GM18951 (cell line): ENCODE data around the gene LIN7A.
"Not testable (repeated sequence)": the region's sequence is repeated elsewhere in the genome, so short reads cannot be mapped to it uniquely, and the experiment has no call there.

Source experiments
- POLR2A ChIP-seq: IDR thresholded peaks from 4 replicates; pipeline ENCODE4 v1.6.1; 2011; ENCODE audit warnings: mild to moderate bottlenecking; ENCODE audit not compliant: insufficient read length, insufficient read depth; ENCODE audit errors: extremely low read depth
- in situ Hi-C: fragments of 300-500 bp; cut with MboI; formaldehyde crosslinking; loops from one replicate; pipeline ENCODE4 v1.12.0; 2022; ENCODE audit warnings: low sequenced_read_pairs, mixed read lengths, inconsistent platforms; ENCODE audit not compliant: unreplicated experiment

Gene LIN7A

GRCh38 chr12:80895240-80895639 lies 42.5 kb downstream of the LIN7A start:
- in situ Hi-C loops = no loop called here
- no peak for TF ChIP-seq POLR2A

- in situ Hi-C loops = no loop called here
- no peak for TF ChIP-seq POLR2A
Observed at GRCh38 chr12:80894179-80894578, 43.6 kb downstream of the LIN7A start.

DNA sequence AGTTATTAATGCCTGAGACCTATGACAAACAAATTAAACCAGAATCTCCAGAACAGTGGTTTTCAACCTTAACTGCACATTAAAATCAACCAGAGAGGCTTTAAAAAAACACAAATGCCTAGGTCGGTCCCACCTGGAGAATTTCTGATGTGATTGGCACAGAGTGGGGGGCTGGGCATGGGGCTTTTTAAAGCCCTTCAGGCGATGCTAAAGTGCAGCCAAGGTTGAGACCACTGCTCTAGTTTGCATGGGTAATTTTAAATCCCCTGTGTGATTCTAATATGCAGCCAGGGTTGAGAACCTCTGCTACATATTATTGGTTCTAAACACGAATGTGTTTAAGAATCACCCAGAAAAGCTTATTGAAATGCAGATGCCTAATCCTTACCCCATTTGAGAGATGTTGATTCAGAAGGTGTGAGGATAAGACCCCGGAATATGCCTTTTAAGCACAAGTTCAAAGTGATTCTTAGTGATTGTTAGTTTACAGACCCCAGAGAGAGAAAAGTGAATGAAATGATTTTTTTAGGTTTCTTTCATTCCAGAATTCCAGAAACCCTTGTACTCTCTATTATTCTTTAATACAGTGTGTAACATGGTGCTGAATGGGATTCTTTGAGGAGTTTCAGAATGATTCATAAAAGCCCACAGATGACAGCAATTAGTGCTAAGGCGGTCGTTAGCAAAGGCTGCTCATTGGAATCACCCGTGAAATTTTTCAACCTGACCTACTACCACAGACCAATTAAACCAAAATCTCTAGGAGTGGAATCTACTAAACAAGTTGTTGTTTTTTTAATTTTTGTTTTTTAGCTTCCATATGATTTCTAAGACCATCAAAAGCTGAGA lies 44.9 kb downstream of the LIN7A start:
- in situ Hi-C loops = no loop called here
- no peak for TF ChIP-seq POLR2A

- in situ Hi-C loops = no loop called here
- no peak for TF ChIP-seq POLR2A
Observed at GRCh38 chr12:80884651-80885050, 53.1 kb downstream of the LIN7A start.

DNA sequence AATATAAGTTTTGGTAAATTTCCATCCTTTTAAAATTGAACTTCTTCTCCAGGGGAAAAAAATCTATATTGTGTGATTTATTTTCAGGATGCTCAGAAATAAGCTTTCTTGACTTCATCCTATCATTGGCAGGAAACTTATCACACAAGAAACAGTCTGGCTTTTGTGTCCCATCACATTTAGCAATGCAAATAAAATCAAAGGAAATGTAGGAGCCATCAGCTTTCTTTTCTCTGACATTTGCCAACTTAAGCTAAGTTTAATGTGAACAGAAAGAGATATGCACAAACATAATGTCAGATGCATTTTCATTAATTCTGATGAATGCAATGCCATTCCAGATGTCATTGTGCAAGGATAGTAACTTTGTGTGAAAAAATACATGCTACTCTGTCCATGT lies 56.6 kb downstream of the LIN7A start:
- no peak for TF ChIP-seq POLR2A
- in situ Hi-C loops = no loop called here

GRCh38 chr12:80878452-80878851 lies 59.3 kb downstream of the LIN7A start:
- in situ Hi-C loops = not testable (repeated sequence)

DNA sequence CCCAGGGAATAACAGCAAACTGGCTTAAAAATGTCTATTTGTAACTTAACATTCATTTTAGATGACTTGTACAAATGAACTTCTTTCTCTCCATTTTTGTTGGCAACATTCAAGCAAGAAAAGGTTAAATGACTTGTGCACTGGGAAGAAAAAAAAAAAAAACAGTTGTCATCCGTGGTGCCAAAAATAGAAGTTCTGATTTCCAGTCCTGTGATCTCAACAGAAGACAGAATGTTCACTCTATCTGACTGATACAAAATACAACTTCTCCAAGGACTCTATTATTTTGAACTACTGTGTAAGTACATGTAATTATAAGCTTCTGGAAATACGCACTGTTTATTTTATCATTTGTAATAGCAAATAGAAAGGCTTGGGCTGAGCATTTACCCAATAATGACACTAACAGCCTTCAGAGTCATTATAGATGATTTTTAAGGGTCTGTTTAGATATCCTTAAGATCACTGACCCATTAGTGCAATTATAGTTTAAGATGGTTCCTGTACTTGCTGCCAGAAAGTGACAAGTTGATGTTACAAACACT lies 59.9 kb downstream of the LIN7A start:
- no peak for TF ChIP-seq POLR2A
- in situ Hi-C loops = no loop called here

- no peak for TF ChIP-seq POLR2A
- in situ Hi-C loops = no loop called here
Observed at GRCh38 chr12:80872053-80872452, 65.7 kb downstream of the LIN7A start.

- no peak for TF ChIP-seq POLR2A
- in situ Hi-C loops = no loop called here
Observed at GRCh38 chr12:80869264-80869663, 68.5 kb downstream of the LIN7A start.

DNA sequence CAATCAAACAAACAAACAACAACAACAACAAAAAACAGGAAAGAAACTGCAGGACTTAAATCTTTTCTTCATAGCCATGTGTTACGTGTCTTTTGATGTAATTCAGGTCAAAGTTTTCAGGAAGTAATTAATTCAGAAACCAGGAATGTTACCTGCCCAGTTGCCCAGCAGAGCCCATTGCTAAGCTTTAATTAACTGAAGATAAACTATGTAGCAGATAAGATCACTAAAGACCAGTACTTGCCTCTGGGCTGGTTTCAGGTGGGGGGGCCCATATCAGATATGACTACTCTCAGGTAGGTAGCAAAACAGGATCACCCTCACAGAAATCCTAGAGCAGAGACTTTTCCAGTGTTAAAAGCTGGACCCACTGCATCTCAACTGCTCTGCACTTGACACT lies 69.2 kb downstream of the LIN7A start:
- in situ Hi-C loops = no loop called here
- no peak for TF ChIP-seq POLR2A

GRCh38 chr12:80867941-80868340 lies 69.8 kb downstream of the LIN7A start:
- TF ChIP-seq POLR2A = no peak
- in situ Hi-C loops = no loop called here

DNA sequence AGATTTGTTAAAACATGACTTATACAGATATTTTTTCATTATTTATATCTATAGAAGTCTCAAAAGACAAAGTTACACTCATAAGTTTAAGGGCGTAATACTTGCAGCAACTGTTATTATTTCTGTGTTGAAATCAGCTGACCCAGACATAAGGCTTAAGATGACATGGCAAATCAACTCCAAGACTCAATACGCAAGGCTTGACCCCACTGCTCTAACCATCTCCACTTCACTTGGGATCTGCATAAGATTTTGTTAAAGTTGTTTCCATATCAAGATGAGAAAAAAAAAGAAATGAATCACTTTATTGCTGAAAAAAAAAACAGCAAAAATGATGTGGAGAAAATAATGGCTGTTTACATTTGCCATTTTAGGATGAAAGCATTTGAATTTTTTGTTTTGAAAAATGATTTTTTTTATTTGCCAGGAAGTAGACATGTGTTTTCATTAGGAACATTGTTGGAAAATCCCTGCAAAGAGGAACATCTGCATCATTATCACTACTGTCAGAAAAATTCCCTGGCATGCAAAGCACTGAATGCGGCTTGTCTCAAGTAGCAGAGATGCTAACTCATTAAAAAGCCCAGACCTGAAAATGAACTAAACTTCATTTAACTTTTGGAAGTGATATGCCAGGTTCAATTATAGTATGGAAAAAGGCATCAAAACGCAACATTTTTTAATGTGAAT lies 73.5 kb downstream of the LIN7A start:
- in situ Hi-C loops = no loop called here
- TF ChIP-seq POLR2A = no peak

GRCh38 chr12:80862531-80862930 lies 75.2 kb downstream of the LIN7A start:
- in situ Hi-C loops = no loop called here
- no peak for TF ChIP-seq POLR2A
